HFFc6 (cell line): ENCODE results near the gene E2F4. TPM values are rescaled to one million over a fixed set of nuclear protein-coding genes. Genes with fewer than 3 reads are reported as not detected.
A peak's percentile ranks its signal among the peaks of the same experiment; 100 is the strongest.

Experiments
- DNase-seq: peaks from one replicate; pipeline ENCODE4 v3.0.0-alpha.2; 2018
- H3K27ac Mint-ChIP-seq: 2 replicates; pipeline ENCODE4 v1.8.0; 2020; ENCODE audit warnings: mild to moderate bottlenecking, mixed read lengths
- H3K27me3 Mint-ChIP-seq: 2 replicates; pipeline ENCODE4 v1.8.0; 2021; ENCODE audit warnings: mild to moderate bottlenecking, moderate library complexity, mixed read lengths; ENCODE audit not compliant: insufficient read depth
- H3K36me3 Mint-ChIP-seq: 2 replicates; pipeline ENCODE4 v1.8.0; 2021; ENCODE audit warnings: low read depth, mixed read lengths
- H3K4me1 Mint-ChIP-seq: 2 replicates; pipeline ENCODE4 v1.8.0; 2020; ENCODE audit warnings: low read depth, mixed read lengths
- H3K4me3 Mint-ChIP-seq: 2 replicates; pipeline ENCODE4 v1.8.0; 2020; ENCODE audit warnings: mild to moderate bottlenecking, moderate library complexity, mixed read lengths
- H3K9me3 Mint-ChIP-seq: 2 replicates; pipeline ENCODE4 v1.8.0; 2020; ENCODE audit warnings: mild to moderate bottlenecking, mixed read lengths
- CTCF ChIP-seq: fragments of 200-600 bp; sonication (generic); IDR thresholded peaks from 2 replicates; pipeline ENCODE4 v1.5.0; 2021; ENCODE audit warnings: antibody characterized with exemption, mild to moderate bottlenecking
- total RNA-seq, 6 experiments: library from RNA; stranded (reverse); fragmentation: NEBNext Ultra II Directional; extraction: Animal tissue kit (Norgen Biotek cat#: 25700); gene quantifications; 2 replicates in 1 of 6; 3 replicates in 5 of 6; pipeline ENCODE4 v1.2.3, GENCODE V29; 2021

Gene E2F4
- total RNA-seq, 6 experiments from 2014 or later, result 52.9 to 64.7 (median 61.0) TPM

GRCh38 chr16:67147437-67148140 lies 44.4 kb upstream of the E2F4 start:
- no peak for DNase-seq
- H3K36me3 Mint-ChIP-seq, result peaks cover 11% of the 10 kb centered on the region

GRCh38 chr16:67148221-67148620 lies 43.7 kb upstream of the E2F4 start:
- no peak for DNase-seq
- Mint-ChIP-seq H3K27me3 (peaks cover 5% of the 10 kb centered on the region), H3K27ac (peak overlapping the region; percentile 49; the same call in 1 of the 2 replicates), H3K4me1 (peaks cover 23% of the 10 kb centered on the region), H3K9me3 (no peaks in the 10 kb centered on the region), H3K4me3 (no peak overlapping the region), H3K36me3 (peaks cover 8% of the 10 kb centered on the region)
- TF ChIP-seq CTCF, result no peak

More at GRCh38 chr16:67147437-67148140, 44.4 kb upstream of the E2F4 start:
- H3K27me3 Mint-ChIP-seq, result peaks cover 5% of the 10 kb centered on the region
- H3K9me3 Mint-ChIP-seq, result no peaks in the 10 kb centered on the region
- H3K4me1 Mint-ChIP-seq, result peaks cover 23% of the 10 kb centered on the region
- no peak overlapping the region for H3K4me3 Mint-ChIP-seq
- H3K27ac Mint-ChIP-seq, result peak overlapping the region; percentile 71
- TF ChIP-seq CTCF, result no peak

- H3K4me3 Mint-ChIP-seq, result peak overlapping the region; percentile 73
Observed at GRCh38 chr16:67148656-67149275, 43.2 kb upstream of the E2F4 start.

GRCh38 chr16:67149276-67150046 lies 42.5 kb upstream of the E2F4 start:
- H3K4me3 Mint-ChIP-seq, result peak overlapping the region; percentile 73
- peak overlapping the region; percentile 64; the same call in 1 of the 2 replicates for H3K27ac Mint-ChIP-seq
- H3K27me3 Mint-ChIP-seq, result peaks cover 5% of the 10 kb centered on the region
- no peak for TF ChIP-seq CTCF
- H3K36me3 Mint-ChIP-seq, result peaks cover 8% of the 10 kb centered on the region
- peaks cover 23% of the 10 kb centered on the region for H3K4me1 Mint-ChIP-seq
- DNase-seq, result no peak
- H3K9me3 Mint-ChIP-seq, result no peaks in the 10 kb centered on the region

More at GRCh38 chr16:67148656-67149275, 43.2 kb upstream of the E2F4 start:
- TF ChIP-seq CTCF, result no peak
- peaks cover 5% of the 10 kb centered on the region for H3K27me3 Mint-ChIP-seq
- no peak for DNase-seq
- H3K36me3 Mint-ChIP-seq, result peaks cover 8% of the 10 kb centered on the region
- peak overlapping the region; percentile 64; the same call in 1 of the 2 replicates for H3K27ac Mint-ChIP-seq
- no peaks in the 10 kb centered on the region for H3K9me3 Mint-ChIP-seq
- peaks cover 23% of the 10 kb centered on the region for H3K4me1 Mint-ChIP-seq

GRCh38 chr16:67150047-67150832 lies 41.7 kb upstream of the E2F4 start:
- DNase-seq, result no peak
- Mint-ChIP-seq H3K4me3 (peak overlapping the region; percentile 85), H3K27me3 (peaks cover 5% of the 10 kb centered on the region), H3K4me1 (peaks cover 23% of the 10 kb centered on the region), H3K9me3 (no peaks in the 10 kb centered on the region), H3K36me3 (peaks cover 8% of the 10 kb centered on the region), H3K27ac (peak overlapping the region; percentile 86; the same call in 1 of the 2 replicates)
- no peak; the same call in 1 of the 2 replicates for TF ChIP-seq CTCF
